PC-9 (cell line): Measurements from ENCODE around the gene STK36.

ENCODE experiments used
- EZH2 ChIP-seq: fragments of 200-600 bp; sonication (generic); IDR thresholded peaks from 2 replicates; pipeline ENCODE4 v1.8.0; 2017; ENCODE audit warnings: antibody characterized with exemption, low read depth
- TF ChIP-seq, protein P1 (sequence below): fragments of 200-600 bp; sonication (generic); conservative IDR thresholded peaks from 2 replicates; pipeline ENCODE4 v1.6.1; 2017; ENCODE audit warnings: mixed run types, antibody characterized with exemption, mild to moderate bottlenecking, moderate library complexity

DNA sequence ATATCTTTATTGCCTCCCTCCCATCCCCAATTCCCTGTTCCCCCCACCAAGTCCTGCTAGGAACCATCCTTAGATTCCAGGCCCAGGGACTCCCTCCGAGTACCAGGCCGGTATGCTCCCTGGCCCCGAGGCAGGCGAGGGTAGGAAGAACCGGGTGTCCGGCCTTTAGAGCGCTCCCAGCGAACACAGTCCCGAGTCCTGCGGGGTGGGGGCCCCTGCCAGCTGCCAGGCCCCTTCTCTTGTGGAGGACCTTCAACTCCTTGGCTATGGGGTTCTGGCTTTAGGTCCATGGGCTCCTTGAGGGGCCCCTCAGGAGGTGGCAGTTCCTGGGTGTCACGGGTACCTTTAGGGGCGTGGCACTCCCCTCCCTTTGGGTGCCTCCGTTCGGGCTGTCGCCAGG lies 8.0 kb upstream of the STK36 start:
- TF ChIP-seq, protein P1, sequence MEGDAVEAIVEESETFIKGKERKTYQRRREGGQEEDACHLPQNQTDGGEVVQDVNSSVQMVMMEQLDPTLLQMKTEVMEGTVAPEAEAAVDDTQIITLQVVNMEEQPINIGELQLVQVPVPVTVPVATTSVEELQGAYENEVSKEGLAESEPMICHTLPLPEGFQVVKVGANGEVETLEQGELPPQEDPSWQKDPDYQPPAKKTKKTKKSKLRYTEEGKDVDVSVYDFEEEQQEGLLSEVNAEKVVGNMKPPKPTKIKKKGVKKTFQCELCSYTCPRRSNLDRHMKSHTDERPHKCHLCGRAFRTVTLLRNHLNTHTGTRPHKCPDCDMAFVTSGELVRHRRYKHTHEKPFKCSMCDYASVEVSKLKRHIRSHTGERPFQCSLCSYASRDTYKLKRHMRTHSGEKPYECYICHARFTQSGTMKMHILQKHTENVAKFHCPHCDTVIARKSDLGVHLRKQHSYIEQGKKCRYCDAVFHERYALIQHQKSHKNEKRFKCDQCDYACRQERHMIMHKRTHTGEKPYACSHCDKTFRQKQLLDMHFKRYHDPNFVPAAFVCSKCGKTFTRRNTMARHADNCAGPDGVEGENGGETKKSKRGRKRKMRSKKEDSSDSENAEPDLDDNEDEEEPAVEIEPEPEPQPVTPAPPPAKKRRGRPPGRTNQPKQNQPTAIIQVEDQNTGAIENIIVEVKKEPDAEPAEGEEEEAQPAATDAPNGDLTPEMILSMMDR, result no peak
- TF ChIP-seq EZH2, result no peak
